PFSK-1 (cell line): ENCODE data around the gene USP33.

Source experiments
- FOXP2 ChIP-seq: optimal IDR thresholded peaks from 2 replicates; pipeline ENCODE3; 2011; ENCODE audit warnings: borderline replicate concordance, control low read depth, inconsistent platforms; ENCODE audit not compliant: insufficient read depth; ENCODE audit errors: extremely low read length, extremely low read depth
- POLR2AphosphoS5 ChIP-seq: IDR thresholded peaks from 2 replicates; pipeline ENCODE4 v1.6.1; 2012; ENCODE audit warnings: low read depth, mild to moderate bottlenecking, control low read depth, low read length, moderate library complexity
- REST ChIP-seq, 2 experiments: IDR thresholded peaks; 2 replicates each; pipeline versions ENCODE4 v1.6.1 to v1.8.0; 2011 to 2012; ENCODE audit warnings: low read depth in 2 of 2, low read length in 2 of 2, control low read depth in 1 of 2, inconsistent platforms in 1 of 2, mild to moderate bottlenecking in 1 of 2, moderate library complexity in 1 of 2; ENCODE audit not compliant: insufficient read depth in 1 of 2
- SIN3A ChIP-seq: IDR thresholded peaks from 2 replicates; pipeline ENCODE4 v1.6.1; 2012; ENCODE audit warnings: mild to moderate bottlenecking, low read length, moderate library complexity, borderline replicate concordance; ENCODE audit not compliant: insufficient read depth
- TAF1 ChIP-seq: IDR thresholded peaks from 2 replicates; pipeline ENCODE4 v1.6.1; 2012; ENCODE audit warnings: low read length, control low read depth, borderline replicate concordance; ENCODE audit not compliant: insufficient read depth

- TF ChIP-seq POLR2AphosphoS5 (no peak), REST (IDR thresholded peaks at IDR 0.05; ENCODE audit: insufficient read depth in 1 of 2, low read depth in 2 of 2, low read length in 2 of 2) (no peak), TAF1 (no peak), SIN3A (no peak), FOXP2 (no peak)
Measured at GRCh38 chr1:77762072-77762476, 2.4 kb upstream of the USP33 start.
